CD4-positive, alpha-beta T cell treated with Interleukin-2 at 100 ng/mL for 4 hours (primary cell): ENCODE data around the gene PCDHA10.
"Not testable (repeated sequence)": the region's sequence is repeated elsewhere in the genome, so short reads cannot be mapped to it uniquely, and the experiment has no call there.

Experiments
- DNase-seq: peaks from one replicate; pipeline ENCODE4 v3.0.0-alpha.2; 2020; ENCODE audit warnings: low spot score

The PCDHA10 gene

GRCh38 chr5:140842798-140843733, 12.6 kb upstream of the PCDHA10 start:
- no peak for DNase-seq

- not testable (repeated sequence) for DNase-seq
These were observed 7.3 kb upstream of the PCDHA10 start, which contains the start of gene PCDHA9 for GRCh38 chr5:140848139-140849102. Gene PCDHA9, plus strand, starts transcription at chr5:140848382. Its CDS starts 114 bp downstream, at chr5:140848496.

GRCh38 chr5:140849831-140850634, 5.7 kb upstream of the PCDHA10 start:
- not testable (repeated sequence) for DNase-seq

- no peak for DNase-seq
These were observed 1.7 kb downstream of the PCDHA10 start for GRCh38 chr5:140857177-140857986.

- DNase-seq: no peak
These were observed 2.2 kb downstream of the PCDHA10 start for GRCh38 chr5:140857987-140858240.

- DNase-seq: no peak
These were observed 7.0 kb downstream of the PCDHA10 start for GRCh38 chr5:140862441-140863295.

GRCh38 chr5:140868721-140869554, 13.2 kb downstream of the PCDHA10 start, which contains the start of gene PCDHA11:
Gene PCDHA11, plus strand, starts transcription at chr5:140868957. Its CDS starts 147 bp downstream, at chr5:140869104.
- no peak for DNase-seq

GRCh38 chr5:140869555-140869886, 13.8 kb downstream of the PCDHA10 start:
- DNase-seq: no peak

GRCh38 chr5:140870221-140871201, 14.8 kb downstream of the PCDHA10 start:
- no peak for DNase-seq

GRCh38 chr5:140875085-140876065, 19.7 kb downstream of the PCDHA10 start, which contains the start of gene PCDHA12:
Gene PCDHA12, plus strand, starts transcription at chr5:140875308. Its CDS starts 165 bp downstream, at chr5:140875473.
- no peak for DNase-seq

- DNase-seq: not testable (repeated sequence)
These were observed 21.0 kb downstream of the PCDHA10 start for GRCh38 chr5:140876541-140877261.

- DNase-seq: no peak
These were observed 21.5 kb downstream of the PCDHA10 start for GRCh38 chr5:140877262-140877581.

- no peak for DNase-seq
These were observed 26.3 kb downstream of the PCDHA10 start, which contains the start of gene PCDHA13 for GRCh38 chr5:140881889-140882590. Gene PCDHA13, plus strand, starts transcription at chr5:140882124. Its CDS starts 145 bp downstream, at chr5:140882269.

- no peak for DNase-seq
These were observed 26.8 kb downstream of the PCDHA10 start for GRCh38 chr5:140882591-140882899.

- DNase-seq: no peak
These were observed 27.7 kb downstream of the PCDHA10 start for GRCh38 chr5:140883373-140883772.
